GM12864 (cell line): ENCODE results near the gene TMEM59.

Experiments
- DNase-seq: peaks from one replicate; pipeline ENCODE4 v3.0.0-alpha.2; 2011; ENCODE audit warnings: low read depth
- H3K4me3 ChIP-seq: 2 replicates; pipeline ENCODE4 v1.5.1; 2011; ENCODE audit warnings: mild to moderate bottlenecking, low read depth, low read length, control low read depth
- CTCF ChIP-seq: IDR thresholded peaks from 2 replicates; pipeline ENCODE4 v1.5.1; 2011; ENCODE audit warnings: low read depth, mild to moderate bottlenecking, moderate library complexity, low read length, control low read depth, inconsistent platforms; ENCODE audit errors: missing control alignments

Gene TMEM59

GRCh38 chr1:54080598-54081049 lies 27.6 kb upstream of the TMEM59 start:
- no peak for TF ChIP-seq CTCF
- no peak overlapping the region for H3K4me3 ChIP-seq
- no peak for DNase-seq

GRCh38 chr1:54077359-54077758 lies 24.4 kb upstream of the TMEM59 start:
- TF ChIP-seq CTCF, result no peak
- no peak for DNase-seq

GRCh38 chr1:54070171-54070837 lies 17.3 kb upstream of the TMEM59 start:
- no peak for DNase-seq

More at GRCh38 chr1:54077359-54077758, 24.4 kb upstream of the TMEM59 start:
- H3K4me3 ChIP-seq, result no peak overlapping the region

GRCh38 chr1:54069791-54070170 lies 16.8 kb upstream of the TMEM59 start:
- no peak for TF ChIP-seq CTCF
- H3K4me3 ChIP-seq, result no peak overlapping the region
- DNase-seq, result no peak

More at GRCh38 chr1:54070171-54070837, 17.3 kb upstream of the TMEM59 start:
- H3K4me3 ChIP-seq, result no peak overlapping the region
- TF ChIP-seq CTCF, result peak; percentile 47

- DNase-seq, result no peak
- no peak for TF ChIP-seq CTCF
Observed at GRCh38 chr1:54064299-54064698, 11.3 kb upstream of the TMEM59 start.

GRCh38 chr1:54054438-54054749 lies 1.4 kb upstream of the TMEM59 start:
- H3K4me3 ChIP-seq, result peak overlapping the region; percentile 78
- TF ChIP-seq CTCF, result no peak

More at GRCh38 chr1:54064299-54064698, 11.3 kb upstream of the TMEM59 start:
- no peak overlapping the region for H3K4me3 ChIP-seq

More at GRCh38 chr1:54054438-54054749, 1.4 kb upstream of the TMEM59 start:
- DNase-seq, result no peak
